Motor neuron (in vitro differentiated cells): ENCODE data around the gene FUT7. TPM values are rescaled to one million over a fixed set of nuclear protein-coding genes. Genes with fewer than 3 reads are reported as not detected.

Experiments used
- ATAC-seq, 8 experiments: fragments of 200-7000 bp; cut with Tn5 transposase; replicated peaks in 6 of 8; 2 replicates each; pipeline ENCODE4 v1.8.0; 2021; ENCODE audit warnings: mild to moderate bottlenecking in 8 of 8, moderate library complexity in 8 of 8
- H3K27ac ChIP-seq, 2 donors: fragments of 250-450 bp; sonication (Bioruptor Pico); 2 replicates each; pipeline ENCODE4 v1.9.0; 2021; ENCODE audit warnings: antibody characterized with exemption in 2 of 2, mild to moderate bottlenecking in 2 of 2, moderate library complexity in 1 of 2
- H3K4me1 ChIP-seq, 2 donors: fragments of 250-450 bp; sonication (Bioruptor Pico); replicated peaks in 1 of 2; 2 replicates each; pipeline ENCODE4 v1.6.1; 2021; ENCODE audit warnings: antibody characterized with exemption in 2 of 2, mild to moderate bottlenecking in 2 of 2, moderate library complexity in 1 of 2
- H3K4me3 ChIP-seq, 5 donors: fragments of 250-450 bp; sonication (Bioruptor Pico); 2 replicates each; pipeline ENCODE4 v1.9.0; 2021; ENCODE audit warnings: antibody characterized with exemption in 5 of 5, mild to moderate bottlenecking in 5 of 5, moderate library complexity in 4 of 5
- WGBS, 10 experiments: fragments of 450-650 bp; shearing (Covaris generic); methylation state at CpG; one replicate each; pipeline ENCODE4 v1.0.0; 2022; 5-methylcytosine and 5-hydroxymethylcytosine counted together
- in situ Hi-C, 9 experiments: fragments of 400-800 bp; cut with MboI; loops; one replicate each; pipeline ENCODE4 v1.15.0; 2021; ENCODE audit warnings: low sequenced_read_pairs in 9 of 9, low pct_unique_long_range_greater_than_20kb in 2 of 9; ENCODE audit not compliant: unreplicated experiment in 9 of 9
- total RNA-seq, 8 experiments: library from RNA; unstranded; fragments of 300-600 nt; gene quantifications; 2 replicates each; pipeline versions ENCODE4 v1.2.3 to v1.2.4, GENCODE V29; 2022

FUT7 gene
- total RNA-seq, 8 experiments from 2014 or later, result 0.08 to 1.0 (median 0.25) TPM; not detected in 1

DNA sequence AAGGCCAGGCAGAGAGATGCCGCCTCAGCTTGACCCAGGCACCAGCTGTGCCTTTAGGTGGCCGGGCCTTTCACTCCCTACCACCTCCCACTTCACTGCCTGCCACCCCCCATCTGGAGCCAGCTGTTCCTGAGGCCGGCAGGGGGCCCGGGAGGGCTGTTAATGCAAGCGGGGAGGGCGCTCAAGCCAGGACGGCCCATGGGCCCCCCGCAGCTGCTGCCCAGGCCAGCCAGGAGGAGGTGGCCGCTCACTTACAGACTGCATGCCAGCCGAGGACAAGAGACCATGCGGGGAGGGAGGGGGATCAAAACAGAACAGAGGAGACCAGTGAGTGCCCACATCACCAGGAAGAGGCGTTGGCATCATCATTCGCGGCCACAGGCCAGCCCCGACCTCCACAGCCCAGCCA, 8.3 kb downstream of the FUT7 start:
- 60 to 90% (median 70%) methylated on average over 1 to 3 of the region's 15 CpGs; no CpG with 5 or more reads in 6 of the 10 experiments for WGBS, 10 experiments
- Histone ChIP-seq H3K27ac (no peak overlapping the region), H3K4me3 (no peak overlapping the region), H3K4me1 (peaks cover 26 to 27% of the 10 kb centered on the region in 2 donors)
- in situ Hi-C loops, result no loop called here
- ATAC-seq, result no peak

GRCh38 chr9:137023157-137023556, 8.7 kb downstream of the FUT7 start:
- no peak for ATAC-seq

DNA sequence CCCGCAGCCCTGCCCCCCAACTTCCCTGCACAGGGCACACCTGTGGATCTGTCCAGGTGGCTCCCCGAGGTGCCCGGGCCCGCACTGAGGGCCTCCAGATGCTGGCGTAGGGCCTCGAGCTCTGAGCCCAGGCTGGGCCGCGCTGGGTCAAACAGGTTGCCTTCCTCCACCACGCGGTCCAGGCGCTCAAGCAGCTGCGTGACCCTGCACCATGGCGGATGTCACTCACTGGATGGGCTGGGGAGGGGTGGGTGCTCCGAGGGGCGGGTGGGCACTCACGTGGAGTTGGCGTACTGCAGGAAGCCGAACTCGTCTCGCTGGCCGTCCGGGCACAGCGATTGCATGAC, 9.3 kb downstream of the FUT7 start:
- Histone ChIP-seq H3K27ac (no peak overlapping the region), H3K4me1 (peaks cover 26 to 27% of the 10 kb centered on the region in 2 donors), H3K4me3 (no peak overlapping the region)
- ATAC-seq, result no peak
- WGBS, 10 experiments, result 80 to 100% methylated on average over 1 of the region's 23 CpGs; no CpG with 5 or more reads in 8 of the 10 experiments
- in situ Hi-C loops, result no loop called here

More at GRCh38 chr9:137023157-137023556, 8.7 kb downstream of the FUT7 start:
- H3K4me3 ChIP-seq, result no peak overlapping the region
- no peak overlapping the region for H3K27ac ChIP-seq
- in situ Hi-C loops, result no loop called here
- H3K4me1 ChIP-seq, result peaks cover 26 to 27% of the 10 kb centered on the region in 2 donors
- 17 to 83% methylated on average over 2 of the region's 7 CpGs; no CpG with 5 or more reads in 8 of the 10 experiments for WGBS, 10 experiments

DNA sequence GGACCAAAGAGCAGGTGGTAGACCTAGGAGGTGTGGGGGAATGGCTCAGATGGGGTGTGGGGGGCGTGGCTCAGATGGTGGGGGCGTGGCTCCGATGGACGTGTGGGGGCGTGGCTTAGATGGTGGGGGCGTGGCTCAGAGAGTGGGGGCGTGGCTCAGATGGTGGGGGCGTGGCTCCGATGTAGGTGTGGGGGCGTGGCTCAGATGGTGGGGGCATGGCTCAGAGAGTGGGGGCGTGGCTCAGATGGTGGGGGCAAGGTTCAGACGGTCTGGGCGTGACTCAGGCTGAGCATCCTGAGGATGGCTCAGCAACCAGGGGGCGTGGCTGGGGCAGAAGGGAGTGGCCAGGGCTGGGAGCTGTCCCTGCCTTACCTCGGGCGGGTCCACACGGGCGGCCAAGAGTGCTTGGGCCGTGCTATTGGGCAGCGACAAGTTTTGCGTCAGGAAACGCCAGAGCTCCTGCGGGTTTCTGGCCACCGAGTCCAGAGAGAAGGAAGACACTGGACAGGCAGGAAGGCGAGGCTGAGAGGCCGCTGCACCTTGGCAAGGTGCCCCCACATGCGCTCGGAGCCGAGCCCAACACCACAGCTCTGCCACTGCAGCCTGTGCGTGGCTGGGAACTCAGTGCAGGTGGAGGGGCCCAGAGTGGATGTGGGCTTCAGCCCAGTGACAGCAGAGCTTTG, 9.8 kb downstream of the FUT7 start:
- no peak overlapping the region for H3K27ac ChIP-seq
- WGBS, 10 experiments, result 36 to 100% methylated on average over 3 to 9 of the region's 30 CpGs; no CpG with 5 or more reads in 8 of the 10 experiments
- H3K4me3 ChIP-seq, result no peak overlapping the region
- in situ Hi-C loops, result no loop called here
- peaks cover 22 to 23% of the 10 kb centered on the region in 2 donors for H3K4me1 ChIP-seq
- peak in 7 of 8 experiments; percentile 25 to 97 (median 44) for ATAC-seq

DNA sequence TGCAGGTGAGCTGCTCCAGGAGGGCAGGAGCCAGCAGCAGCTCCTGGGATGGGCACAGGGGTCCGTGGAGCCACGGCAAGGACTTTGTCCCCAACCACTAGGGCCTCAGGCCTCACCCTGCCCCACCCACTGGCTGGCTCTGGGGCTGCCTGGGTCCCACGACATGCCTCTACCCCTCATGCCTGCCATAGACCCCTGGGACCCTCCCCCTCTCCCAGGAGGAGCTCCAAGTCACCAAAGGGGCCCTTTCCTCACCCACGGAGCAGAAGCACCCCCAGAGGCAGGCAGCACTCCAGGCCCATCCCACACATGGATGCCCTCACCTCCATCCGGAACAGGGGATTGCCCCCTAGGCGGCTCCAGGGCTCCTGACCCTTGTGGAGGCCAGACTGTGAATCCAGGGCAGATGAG, 10.3 kb downstream of the FUT7 start:
- peak in 1 of 8 experiments; percentile 11 for ATAC-seq
- WGBS, 10 experiments, result 40 to 100% methylated on average over 1 of the region's 6 CpGs; no CpG with 5 or more reads in 8 of the 10 experiments

DNA sequence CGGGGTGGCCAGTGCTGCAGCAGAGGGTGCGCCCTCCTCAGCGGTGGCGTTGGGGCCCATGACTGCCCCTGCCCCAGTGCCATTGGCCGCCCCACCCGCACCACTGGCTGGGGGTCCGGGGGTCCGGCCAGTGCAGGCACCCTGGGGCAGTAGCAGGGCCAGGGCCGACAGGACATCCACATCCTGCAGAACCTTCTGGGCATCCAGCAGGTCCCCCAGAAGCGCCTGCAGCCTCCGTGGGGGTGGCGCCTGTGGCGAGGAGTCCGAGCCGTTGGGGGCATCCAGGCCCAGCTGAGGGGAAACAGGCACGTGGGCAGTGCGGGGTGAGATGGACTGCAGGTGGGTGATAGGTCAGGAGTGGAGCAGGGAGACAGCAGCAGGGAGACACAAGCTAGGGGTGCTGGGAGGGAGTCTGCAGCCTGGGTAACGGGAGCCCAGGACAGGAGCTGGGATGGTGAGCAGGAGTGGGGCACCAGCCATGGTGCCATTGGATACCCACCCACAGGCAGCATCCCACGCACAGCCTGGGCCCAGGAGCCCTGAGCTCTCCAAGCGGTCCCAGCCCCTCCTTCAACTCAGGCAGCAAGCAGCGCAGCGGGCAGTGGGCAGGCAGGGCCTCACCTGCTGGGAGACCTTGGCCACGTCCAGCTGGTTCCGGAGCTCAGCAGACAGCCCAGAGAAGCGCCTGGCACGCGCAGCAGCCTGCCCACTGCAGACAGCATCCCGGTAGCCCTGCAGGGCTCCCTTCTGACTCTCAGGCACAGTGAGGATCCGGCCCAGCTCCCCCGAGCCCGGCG, 10.9 kb downstream of the FUT7 start:
- no peak for ATAC-seq
- WGBS, 10 experiments, result 93 to 100% (median 100%) methylated on average over 1 to 6 of the region's 32 CpGs; no CpG with 5 or more reads in 5 of the 10 experiments
- Histone ChIP-seq H3K4me1 (peaks cover 11% of the 10 kb centered on the region in 2 donors), H3K4me3 (no peak overlapping the region), H3K27ac (no peak overlapping the region)
- in situ Hi-C loops, result no loop called here

More for the DNA sequence above, 10.3 kb downstream of the FUT7 start:
- in situ Hi-C loops, result no loop called here
- no peak overlapping the region for H3K4me3 ChIP-seq
- no peak overlapping the region for H3K27ac ChIP-seq
- H3K4me1 ChIP-seq, result peaks cover 17% of the 10 kb centered on the region in 2 donors

GRCh38 chr9:137019891-137020683, 11.8 kb downstream of the FUT7 start:
- Histone ChIP-seq H3K4me1 (peaks cover 2% of the 10 kb centered on the region in 2 donors), H3K27ac (no peak overlapping the region), H3K4me3 (no peak overlapping the region)
- in situ Hi-C loops, result no loop called here
- WGBS, 10 experiments, result 87 to 100% (median 93%) methylated on average over 1 to 4 of the region's 34 CpGs; no CpG with 5 or more reads in 7 of the 10 experiments
- no peak for ATAC-seq

GRCh38 chr9:137018761-137019559, 12.9 kb downstream of the FUT7 start:
- Histone ChIP-seq H3K4me3 (no peak overlapping the region), H3K4me1 (no peaks in the 10 kb centered on the region), H3K27ac (no peak overlapping the region)
- in situ Hi-C loops, result no loop called here
- no peak for ATAC-seq
- WGBS, 10 experiments, result 85 to 100% (median 97%) methylated on average over 2 to 5 of the region's 36 CpGs; no CpG with 5 or more reads in 5 of the 10 experiments

DNA sequence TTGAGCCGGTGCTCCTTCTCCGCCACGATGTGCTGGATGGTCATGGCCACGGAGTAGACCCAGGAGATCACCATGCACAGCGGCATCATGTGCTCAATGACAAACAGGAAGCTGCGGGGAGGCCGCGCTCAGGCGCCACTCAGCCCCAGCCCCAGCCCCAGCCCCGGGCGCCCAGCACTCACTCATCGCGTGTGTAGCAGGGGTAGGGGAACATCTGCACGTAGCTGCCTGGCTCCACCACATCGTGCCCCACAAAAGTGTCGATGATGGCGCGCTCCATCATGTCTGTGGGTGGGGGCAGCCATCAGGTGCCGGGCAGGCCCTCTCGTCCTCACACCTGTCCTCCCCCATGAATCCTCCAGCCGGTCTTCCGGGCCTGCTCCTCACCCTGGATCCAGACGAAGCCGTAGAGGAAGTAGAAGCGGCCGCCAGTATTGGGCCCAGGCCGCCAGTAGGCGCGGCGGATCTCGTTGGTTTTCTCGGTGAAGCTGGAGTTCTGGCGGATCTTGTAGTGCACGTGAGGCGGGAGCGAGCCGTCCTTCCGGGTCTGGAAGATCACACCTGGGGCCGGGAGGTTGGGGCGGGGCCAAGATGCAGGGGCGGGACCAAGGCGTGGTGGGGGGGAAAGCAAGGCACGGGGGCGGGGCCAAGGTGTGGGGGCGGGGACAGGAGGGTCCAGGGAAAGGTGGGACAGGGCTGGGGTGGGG, 13.9 kb downstream of the FUT7 start:
- Histone ChIP-seq H3K4me1 (no peaks in the 10 kb centered on the region), H3K4me3 (no peak overlapping the region), H3K27ac (no peak overlapping the region)
- ATAC-seq, result no peak
- WGBS, 10 experiments, result no CpG with 5 or more reads among the region's 45 CpGs
- in situ Hi-C loops, result no loop called here

DNA sequence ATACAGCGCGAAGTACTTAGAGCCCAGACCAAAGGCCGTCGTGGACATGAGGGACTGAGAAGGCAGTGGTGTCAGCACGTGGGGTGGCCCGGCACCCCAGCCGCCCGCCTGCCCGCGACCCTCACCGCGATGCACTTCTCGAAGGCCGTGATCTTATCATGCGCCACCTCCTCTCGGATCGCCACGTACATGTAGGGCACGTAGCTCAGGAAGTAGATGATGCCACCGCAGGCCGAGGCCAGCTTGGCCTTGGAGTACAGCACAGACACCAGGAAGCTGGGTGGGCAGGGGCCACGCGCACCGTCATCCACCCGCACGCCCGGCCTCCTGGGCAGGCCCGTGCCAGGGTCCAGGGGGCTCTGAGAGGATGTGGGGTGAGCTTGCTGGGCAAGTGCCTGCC, 14.8 kb downstream of the FUT7 start:
- Histone ChIP-seq H3K27ac (no peak overlapping the region), H3K4me1 (no peaks in the 10 kb centered on the region), H3K4me3 (no peak overlapping the region)
- in situ Hi-C loops, result no loop called here
- 98 to 100% (median 98%) methylated on average over 3 to 12 of the region's 28 CpGs; no CpG with 5 or more reads in 7 of the 10 experiments for WGBS, 10 experiments
- no peak for ATAC-seq

GRCh38 chr9:137016436-137016835, 15.5 kb downstream of the FUT7 start:
- no peak overlapping the region for H3K27ac ChIP-seq
- 93% methylated on average over 3 of the region's 16 CpGs; no CpG with 5 or more reads in 9 of the 10 experiments for whole genome bisulfite sequencing, 10 experiments

DNA sequence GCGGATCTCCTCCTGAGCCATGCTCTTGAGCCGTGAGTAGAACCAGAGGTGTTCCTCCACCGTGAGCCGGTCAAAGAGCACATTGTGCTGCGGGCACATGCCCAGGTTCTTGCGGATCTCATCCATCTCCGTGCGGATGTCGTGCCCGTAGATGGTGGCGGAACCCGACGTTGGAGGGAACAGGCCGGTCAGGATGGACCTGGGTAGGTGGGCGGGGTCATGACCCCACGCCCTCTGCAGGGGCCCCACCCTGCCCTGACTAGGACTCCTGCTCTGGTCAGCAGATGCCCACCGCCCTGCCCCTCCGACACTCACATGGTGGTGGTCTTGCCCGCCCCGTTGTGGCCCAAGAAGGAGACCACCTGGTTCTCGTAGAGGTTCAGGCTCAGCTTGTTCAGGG, 15.9 kb downstream of the FUT7 start:
- in situ Hi-C loops, result no loop called here
- Histone ChIP-seq H3K4me1 (no peaks in the 10 kb centered on the region), H3K27ac (no peak overlapping the region), H3K4me3 (no peak overlapping the region)
- ATAC-seq, result no peak
- WGBS, 10 experiments, result 100% methylated on average over 3 of the region's 21 CpGs; no CpG with 5 or more reads in 9 of the 10 experiments

More at GRCh38 chr9:137016436-137016835, 15.5 kb downstream of the FUT7 start:
- no peak overlapping the region for H3K4me3 ChIP-seq
- ATAC-seq, result no peak
- in situ Hi-C loops, result no loop called here
- no peaks in the 10 kb centered on the region for H3K4me1 ChIP-seq
